Panc1 (cell line): ENCODE measurements around the gene MLX.

Source experiments
- POLR2AphosphoS5 ChIP-seq: IDR thresholded peaks from 2 replicates; pipeline ENCODE4 v1.6.1; 2012; ENCODE audit warnings: mild to moderate bottlenecking, low read depth, low read length, moderate library complexity
- TF ChIP-seq, protein P1 (sequence below): fragments of 450-650 bp; IDR thresholded peaks from 2 replicates; pipeline ENCODE4 v1.5.1; 2017; ENCODE audit warnings: mild to moderate bottlenecking
- TF ChIP-seq, protein P2 (sequence below), 2 experiments: IDR thresholded peaks; 2 replicates each; pipeline ENCODE4 v1.6.1; 2011 to 2012; ENCODE audit warnings: low read depth in 2 of 2, control low read depth in 1 of 2, low read length in 1 of 2, mild to moderate bottlenecking in 1 of 2, moderate library complexity in 1 of 2; ENCODE audit not compliant: insufficient read depth in 1 of 2

DNA sequence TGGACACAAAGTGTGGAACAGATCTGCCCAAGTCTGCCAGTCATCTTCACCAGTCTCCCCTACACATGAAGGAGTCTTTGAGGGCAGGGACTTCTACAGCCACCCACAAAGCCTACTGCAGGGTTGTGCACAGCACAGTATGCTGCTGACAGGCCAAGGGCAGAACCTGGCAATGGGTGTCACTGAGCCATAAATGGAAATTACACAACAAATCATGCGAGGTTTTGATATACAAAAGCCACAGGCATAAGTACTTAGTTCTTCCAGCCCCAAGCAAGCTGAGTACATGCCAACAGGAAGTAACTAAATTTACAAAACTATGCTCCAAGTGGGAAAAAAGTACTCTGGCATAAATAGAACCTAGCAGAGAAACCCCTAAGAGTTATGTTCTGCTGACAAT is 18.5 kb downstream of the MLX start:
- TF ChIP-seq, protein P1, sequence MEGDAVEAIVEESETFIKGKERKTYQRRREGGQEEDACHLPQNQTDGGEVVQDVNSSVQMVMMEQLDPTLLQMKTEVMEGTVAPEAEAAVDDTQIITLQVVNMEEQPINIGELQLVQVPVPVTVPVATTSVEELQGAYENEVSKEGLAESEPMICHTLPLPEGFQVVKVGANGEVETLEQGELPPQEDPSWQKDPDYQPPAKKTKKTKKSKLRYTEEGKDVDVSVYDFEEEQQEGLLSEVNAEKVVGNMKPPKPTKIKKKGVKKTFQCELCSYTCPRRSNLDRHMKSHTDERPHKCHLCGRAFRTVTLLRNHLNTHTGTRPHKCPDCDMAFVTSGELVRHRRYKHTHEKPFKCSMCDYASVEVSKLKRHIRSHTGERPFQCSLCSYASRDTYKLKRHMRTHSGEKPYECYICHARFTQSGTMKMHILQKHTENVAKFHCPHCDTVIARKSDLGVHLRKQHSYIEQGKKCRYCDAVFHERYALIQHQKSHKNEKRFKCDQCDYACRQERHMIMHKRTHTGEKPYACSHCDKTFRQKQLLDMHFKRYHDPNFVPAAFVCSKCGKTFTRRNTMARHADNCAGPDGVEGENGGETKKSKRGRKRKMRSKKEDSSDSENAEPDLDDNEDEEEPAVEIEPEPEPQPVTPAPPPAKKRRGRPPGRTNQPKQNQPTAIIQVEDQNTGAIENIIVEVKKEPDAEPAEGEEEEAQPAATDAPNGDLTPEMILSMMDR, result no peak
- no peak for TF ChIP-seq POLR2AphosphoS5
- TF ChIP-seq, protein P2, sequence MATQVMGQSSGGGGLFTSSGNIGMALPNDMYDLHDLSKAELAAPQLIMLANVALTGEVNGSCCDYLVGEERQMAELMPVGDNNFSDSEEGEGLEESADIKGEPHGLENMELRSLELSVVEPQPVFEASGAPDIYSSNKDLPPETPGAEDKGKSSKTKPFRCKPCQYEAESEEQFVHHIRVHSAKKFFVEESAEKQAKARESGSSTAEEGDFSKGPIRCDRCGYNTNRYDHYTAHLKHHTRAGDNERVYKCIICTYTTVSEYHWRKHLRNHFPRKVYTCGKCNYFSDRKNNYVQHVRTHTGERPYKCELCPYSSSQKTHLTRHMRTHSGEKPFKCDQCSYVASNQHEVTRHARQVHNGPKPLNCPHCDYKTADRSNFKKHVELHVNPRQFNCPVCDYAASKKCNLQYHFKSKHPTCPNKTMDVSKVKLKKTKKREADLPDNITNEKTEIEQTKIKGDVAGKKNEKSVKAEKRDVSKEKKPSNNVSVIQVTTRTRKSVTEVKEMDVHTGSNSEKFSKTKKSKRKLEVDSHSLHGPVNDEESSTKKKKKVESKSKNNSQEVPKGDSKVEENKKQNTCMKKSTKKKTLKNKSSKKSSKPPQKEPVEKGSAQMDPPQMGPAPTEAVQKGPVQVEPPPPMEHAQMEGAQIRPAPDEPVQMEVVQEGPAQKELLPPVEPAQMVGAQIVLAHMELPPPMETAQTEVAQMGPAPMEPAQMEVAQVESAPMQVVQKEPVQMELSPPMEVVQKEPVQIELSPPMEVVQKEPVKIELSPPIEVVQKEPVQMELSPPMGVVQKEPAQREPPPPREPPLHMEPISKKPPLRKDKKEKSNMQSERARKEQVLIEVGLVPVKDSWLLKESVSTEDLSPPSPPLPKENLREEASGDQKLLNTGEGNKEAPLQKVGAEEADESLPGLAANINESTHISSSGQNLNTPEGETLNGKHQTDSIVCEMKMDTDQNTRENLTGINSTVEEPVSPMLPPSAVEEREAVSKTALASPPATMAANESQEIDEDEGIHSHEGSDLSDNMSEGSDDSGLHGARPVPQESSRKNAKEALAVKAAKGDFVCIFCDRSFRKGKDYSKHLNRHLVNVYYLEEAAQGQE (IDR thresholded peaks at IDR 0.05; ENCODE audit: insufficient read depth in 1 of 2, low read depth in 2 of 2, low read length in 1 of 2), result no peak
